Right renal cortex interstitium (tissue), 3 donors: ENCODE results near the gene COG2. TPM values are rescaled to one million over a fixed set of nuclear protein-coding genes. Genes with fewer than 3 reads are reported as not detected.
"Not testable (repeated sequence)": the region's sequence is repeated elsewhere in the genome, so short reads cannot be mapped to it uniquely, and the experiment has no call there.

Experiments
- DNase-seq, 3 donors: peaks; one replicate each; pipeline ENCODE4 v3.0.0-alpha.2; 2013; ENCODE audit warnings: low read depth in 3 of 3, low spot score in 2 of 3
- polyA plus RNA-seq, 3 donors: library from polyadenylated mRNA; unstranded; fragments of 120-200 nt; gene quantifications; one replicate each; pipeline ENCODE4 v1.2.1, GENCODE V29; 2013; ENCODE audit not compliant: insufficient read length in 3 of 3

The COG2 gene
- polyA plus RNA-seq, 3 donors: 31.5 to 33.7 (median 32.2) TPM

DNA sequence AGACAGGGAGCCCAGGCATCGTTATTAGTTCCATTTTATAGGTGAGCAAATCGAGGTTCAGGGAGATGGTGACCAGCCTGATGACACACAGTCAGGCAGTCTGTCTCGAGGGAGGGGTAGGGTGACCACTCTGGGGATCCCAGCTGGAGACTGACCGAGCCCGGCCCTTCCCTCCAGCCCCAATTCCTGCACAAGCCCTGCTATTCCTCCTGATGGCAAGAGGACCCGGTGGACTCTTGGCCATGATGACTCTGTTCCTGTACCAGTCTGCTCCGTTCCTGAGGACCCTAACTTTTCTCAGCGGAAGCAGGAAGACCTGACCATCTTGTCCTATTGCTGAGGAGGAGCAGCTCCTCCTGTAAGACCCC is 71.2 kb downstream of the COG2 start:
- DNase-seq: no peak

DNA sequence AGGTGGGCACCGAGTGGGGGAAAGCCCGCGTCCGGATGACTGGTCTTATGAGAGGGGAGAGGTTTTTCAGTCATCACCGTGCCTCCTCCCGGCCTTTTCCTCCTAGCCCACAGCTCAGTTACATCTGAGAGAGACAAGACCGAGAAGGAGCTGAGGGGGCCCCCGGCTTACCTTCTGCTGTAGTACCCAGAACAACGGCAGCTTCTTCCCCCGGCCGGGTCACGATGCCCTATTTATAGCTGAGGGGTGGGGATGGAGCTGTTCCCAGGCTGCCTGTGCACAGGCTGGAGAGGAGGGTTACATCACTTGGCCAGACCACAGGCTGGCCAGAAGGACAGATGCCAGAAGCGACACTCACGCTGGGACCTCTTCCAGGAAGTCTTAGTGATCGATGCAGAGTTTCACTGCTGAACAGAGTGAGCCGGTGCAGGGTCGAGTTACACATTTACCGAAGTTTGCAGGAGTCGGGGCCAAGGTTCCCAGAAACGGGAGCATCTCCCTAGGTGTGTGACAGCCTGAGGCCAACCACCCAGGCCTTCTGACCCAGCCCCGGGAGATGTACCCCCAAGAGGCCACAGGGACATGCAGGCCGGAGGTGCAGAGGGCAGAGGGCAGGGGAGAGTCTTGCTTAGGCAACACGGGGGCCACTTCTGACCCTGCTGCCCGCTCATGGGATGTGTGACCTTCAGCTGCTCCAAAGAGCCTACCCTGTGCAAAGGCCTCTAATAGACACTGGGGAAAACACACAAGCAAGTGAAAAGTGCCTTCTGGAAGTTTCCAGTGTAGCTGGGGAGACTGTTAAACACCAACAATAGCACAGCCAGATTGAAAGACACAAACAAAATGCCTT is 71.9 kb downstream of the COG2 start, which contains the start of gene AGT:
Gene AGT, minus strand, starts transcription at position 208 of the 850 bp plus-strand sequence. CDS start 3,299 bp downstream, outside the sequence.
- no peak for DNase-seq

DNA sequence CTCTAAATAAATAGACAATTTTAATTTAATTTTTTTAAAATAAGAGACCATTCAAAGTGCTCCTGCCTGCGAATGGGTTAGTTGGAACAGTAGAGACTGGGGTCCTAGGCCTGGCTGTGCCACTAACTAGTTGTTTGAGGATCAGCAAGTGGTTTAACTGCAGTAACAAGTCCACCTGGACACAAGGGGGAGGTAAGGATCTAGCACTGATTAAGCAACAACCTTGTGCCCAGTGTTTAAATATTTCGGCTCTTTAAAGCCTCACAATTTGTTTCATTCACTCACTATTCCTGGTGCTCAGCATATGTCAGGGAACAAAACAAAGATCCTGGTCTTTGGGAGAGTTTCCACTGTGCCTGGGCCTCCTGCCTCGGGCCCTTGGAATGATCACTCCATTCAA is 73.2 kb downstream of the COG2 start:
- no peak for DNase-seq

DNA sequence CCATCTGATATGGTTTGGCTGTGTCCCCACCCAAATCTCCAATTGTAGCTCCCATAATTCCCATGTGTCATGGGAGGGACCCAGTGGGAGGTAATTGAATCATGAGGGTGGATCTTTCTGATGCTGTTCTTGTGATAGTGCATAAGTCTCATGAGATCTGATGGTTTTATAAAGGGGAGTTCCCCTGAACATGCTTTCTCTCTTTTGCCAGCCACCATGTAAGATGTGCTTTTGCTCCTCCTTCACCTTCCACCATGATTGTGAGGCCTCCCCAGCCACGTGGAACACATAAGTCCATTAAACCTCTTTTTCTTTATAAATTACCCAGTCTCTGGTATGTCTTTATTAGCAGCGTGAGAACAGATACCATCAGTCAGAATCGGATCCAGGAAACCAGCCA is 74.2 kb downstream of the COG2 start:
- not testable (repeated sequence) for DNase-seq

DNA sequence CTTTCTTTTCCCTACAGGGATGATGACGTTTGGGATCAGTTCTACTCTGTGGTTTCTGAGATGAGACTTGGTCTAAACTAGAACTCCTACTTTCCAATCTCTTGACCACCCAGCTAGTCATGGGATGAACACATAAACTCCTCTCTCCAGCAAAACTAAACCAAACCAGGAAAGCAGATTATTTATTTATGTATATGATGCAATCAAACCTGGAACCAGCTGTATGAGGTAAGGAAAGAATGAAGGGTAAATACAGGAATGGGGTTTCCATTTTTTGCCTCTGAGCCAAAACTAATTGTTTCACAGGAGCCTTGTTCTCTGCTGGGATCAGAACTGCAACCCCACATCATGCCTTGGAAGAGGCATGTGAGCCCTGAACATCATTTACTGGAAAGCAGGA is 75.0 kb downstream of the COG2 start:
- no peak for DNase-seq

DNA sequence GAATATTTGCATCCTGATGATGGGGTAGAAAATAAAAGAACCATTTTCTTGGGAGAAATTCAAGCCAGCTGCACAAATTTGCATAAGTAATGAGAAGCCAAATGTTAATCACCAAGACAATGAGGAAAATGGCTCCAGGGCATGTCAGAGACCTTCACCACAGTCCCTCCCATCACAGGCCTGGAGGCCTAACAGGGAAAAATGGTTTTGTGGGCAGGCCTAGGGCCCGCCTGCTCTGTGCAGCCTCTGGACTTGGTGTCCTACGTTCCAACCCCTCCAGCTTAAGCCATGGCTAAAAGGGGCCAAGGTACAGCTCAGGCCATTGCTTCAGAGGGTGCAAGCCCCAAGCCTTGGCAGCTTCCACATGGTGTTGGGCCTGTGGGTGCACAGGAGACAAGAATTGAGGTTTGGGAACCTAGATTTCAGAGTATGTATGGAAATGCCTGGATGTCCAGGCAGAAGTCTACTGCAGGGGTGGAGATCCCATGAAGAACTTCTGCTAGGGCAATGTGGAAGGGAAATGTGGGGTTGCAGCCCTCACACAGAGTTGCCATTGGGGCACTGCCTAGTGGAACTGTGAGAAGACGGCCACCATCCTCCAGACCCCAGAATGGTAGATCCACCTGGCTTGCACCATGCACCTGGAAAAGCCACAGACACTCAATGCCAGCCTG is 79.7 kb downstream of the COG2 start:
- DNase-seq: not testable (repeated sequence)

DNA sequence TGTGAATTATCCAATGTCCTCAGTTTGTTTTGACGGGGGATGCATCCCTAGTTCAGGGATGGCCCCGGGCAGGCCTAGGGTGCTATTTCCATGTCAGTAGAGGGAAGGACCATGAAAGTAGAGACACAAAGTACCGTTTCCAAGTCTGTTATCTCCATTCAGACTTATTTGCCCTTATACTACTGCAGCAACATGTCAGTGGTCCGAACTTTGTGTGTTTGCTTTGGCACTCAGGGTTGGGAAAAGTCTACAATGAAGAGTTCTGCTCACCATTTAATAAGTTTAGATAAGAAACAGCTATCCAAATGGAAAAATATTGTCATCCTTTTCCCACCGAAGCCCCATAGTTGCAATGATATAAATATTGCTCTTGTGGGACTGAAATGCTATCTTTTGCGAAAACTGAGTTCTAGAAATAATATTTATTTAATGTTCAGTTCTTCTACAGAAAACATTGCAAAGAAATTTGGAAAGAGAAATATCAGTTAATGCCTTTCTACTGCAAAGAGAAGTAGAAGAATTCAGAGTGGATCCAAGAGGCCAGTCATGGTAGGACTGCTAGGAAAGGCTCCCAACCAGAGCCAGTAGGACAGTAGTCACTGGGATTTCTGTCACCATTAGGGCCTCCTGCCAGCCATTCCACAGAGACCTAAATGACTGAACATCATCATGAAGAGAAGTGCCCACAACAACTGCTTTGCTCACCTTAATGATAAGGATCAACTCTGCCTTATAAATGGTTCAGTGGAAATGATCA is 83.2 kb downstream of the COG2 start:
- DNase-seq: no peak

DNA sequence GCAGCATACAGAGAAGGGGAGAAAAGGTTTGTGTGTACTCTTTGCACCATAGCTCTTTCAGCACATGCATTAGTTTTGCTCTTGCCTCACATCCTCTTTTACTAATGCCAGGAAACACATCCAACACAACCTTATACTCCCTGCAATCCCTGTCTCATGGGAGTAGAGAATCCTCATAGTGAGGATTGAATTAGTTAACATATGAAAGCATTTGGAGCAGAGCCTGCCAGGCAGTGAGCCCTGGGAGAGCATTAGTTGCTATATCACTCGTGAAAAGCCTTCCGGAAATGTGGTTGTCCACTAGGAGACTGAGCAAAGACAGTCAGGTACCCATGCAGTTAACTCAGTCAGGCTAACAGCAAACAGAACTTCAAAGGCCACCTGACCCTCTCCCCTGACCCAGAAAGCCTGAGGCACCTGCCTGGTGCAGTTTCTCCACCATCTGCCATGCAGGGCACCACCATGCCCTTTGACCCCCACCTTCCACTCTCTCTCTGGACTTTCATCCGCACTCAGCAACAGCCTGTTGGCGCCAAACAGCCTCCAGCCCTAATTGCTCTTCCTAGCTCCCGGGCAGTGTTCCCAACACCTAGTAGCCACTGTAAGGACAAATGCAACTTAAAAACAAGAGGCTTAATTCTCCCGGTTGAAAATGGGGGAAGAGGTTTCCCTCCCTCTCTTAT is 86.6 kb downstream of the COG2 start:
- no peak for DNase-seq

DNA sequence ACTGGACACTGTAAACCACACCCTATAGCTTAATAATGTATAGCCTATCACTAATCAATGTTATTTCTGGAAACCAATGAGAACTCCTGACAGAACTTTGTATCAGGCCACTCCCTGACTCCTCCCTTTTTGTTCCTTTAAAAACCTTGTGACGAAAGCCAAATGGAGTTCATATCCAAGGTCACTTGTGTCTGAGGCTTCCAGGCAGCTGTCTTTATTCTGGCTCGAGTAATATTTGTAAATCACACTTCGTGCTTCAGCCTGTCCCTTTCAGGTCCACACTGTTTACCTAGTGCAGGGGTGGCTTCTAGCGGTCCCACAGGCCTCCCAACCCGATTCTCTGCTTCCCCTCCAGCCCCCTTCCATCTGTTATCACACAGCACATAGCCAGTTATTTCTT is 88.7 kb downstream of the COG2 start:
- no peak for DNase-seq

DNA sequence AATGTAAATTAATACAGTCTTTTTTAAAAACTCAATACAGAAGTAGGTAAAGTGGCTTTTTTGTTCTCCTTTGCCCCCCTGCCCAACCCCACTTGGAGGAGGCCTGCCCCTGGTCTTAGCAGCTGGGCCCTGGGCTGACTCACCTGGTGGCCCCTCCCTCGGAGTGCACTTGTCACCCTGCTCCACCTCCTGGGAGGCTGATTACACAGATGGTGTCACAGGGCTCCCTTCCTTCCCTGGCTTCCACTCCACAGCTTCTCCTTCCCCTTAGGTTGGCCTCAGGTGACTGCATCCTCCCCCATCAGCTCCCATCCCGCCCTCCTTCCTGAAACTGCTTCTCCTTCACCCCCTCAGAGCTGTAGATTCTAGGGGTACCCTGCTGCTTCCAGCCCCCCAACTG is 93.2 kb downstream of the COG2 start:
- no peak for DNase-seq

DNA sequence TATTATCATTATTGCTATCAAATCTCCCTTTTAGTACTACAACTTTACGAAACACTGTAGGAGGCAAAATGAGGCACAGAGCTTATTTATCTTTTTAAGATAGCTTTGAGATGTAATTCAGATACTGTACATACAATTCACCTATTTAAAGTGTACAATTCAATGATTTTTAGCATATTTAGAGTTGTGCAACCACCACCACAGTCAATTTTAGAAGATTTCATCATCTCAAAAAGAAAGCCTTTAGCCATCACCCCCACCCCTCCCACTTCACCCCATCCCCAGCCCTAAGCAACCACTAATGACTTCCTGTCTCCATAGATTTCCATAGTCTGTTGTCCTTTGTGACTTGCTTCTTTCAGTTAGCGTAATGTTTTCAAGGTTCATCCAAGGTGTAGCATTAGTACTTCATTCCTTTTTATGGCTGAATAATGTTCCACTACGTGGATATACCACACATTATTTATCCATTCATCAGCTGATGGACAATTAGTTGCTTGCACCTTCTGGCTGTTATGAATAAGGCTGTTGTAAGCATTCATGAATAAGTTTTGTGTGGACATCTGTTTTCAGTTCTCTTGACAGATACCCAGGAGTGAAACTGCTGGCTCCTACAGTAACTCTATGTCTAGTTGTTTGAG is 95.5 kb downstream of the COG2 start:
- DNase-seq: no peak

DNA sequence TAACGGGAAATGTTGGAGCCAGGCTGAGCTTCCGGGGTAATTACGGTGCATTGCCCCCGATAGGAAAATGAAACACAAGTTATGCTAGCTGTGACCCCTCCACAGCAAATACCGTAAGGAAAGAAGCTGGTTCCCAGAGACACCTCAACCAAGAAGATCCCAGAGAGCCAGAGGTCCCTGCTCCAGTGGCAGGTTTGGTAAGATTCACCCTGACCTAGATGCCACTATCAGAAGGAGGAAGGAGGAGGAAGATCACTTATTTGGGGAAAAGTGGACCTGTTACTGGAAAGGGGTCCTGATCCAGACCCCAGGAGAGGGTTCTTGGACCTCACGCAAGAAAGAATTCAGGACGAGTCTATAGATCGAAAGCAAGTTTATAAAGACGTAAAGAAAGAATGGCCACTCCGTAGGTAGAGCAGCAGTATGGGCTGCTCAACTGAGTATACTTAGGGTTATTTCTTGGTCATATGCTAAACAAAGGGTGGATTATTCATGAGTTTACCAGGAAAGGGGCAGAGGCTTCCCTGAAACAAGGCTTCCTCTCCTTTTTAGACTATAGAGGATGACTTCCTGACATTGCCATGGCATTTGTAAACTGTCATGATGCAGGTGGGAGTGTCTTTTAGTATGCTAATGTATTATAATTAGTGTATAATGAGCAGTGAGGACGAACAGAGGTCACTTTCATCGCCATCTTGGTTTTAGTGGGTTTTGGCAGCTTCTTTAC is 97.4 kb downstream of the COG2 start:
- no peak for DNase-seq

Other genes with a start within 250 kb of the COG2 start
- gene PGBD5, start 216.1 kb upstream of the COG2 start, polyA plus RNA-seq: 1 to 10 TPM; 6.0 to 7.2 (median 6.5) TPM
- 10 to 100 TPM; 16.0 to 45.9 (median 38.1) TPM for gene AGT, start 71.6 kb downstream of the COG2 start, polyA plus RNA-seq
- 1 to 10 TPM in 1 of 3 donors, under 1 TPM in 2; 0.54 to 2.6 (median 0.97) TPM for gene CAPN9, start 104.9 kb downstream of the COG2 start, polyA plus RNA-seq
- 10 to 100 TPM; 76.1 to 85.0 (median 80.5) TPM for gene C1orf198, start 226.0 kb downstream of the COG2 start, polyA plus RNA-seq